ENCODE data around the gene OR52E5.

OR52E5 gene

GRCh38 chr11:5851002-5851401 lies 42.0 kb upstream of the OR52E5 start:
- TF ChIP-seq SPI1 (IDR thresholded peaks at IDR 0.05; ENCODE audit: borderline replicate concordance, low read depth), result no peak
- TF ChIP-seq POLR2AphosphoS5 (IDR thresholded peaks at IDR 0.05; ENCODE audit: low read depth), result no peak
- no peak for TF ChIP-seq REST (IDR thresholded peaks at IDR 0.05; ENCODE audit: insufficient replicate concordance, low read depth)
- no peak for TF ChIP-seq CTCF (IDR thresholded peaks at IDR 0.05; ENCODE audit: insufficient read depth, low read length)
- TF ChIP-seq GABPA (IDR thresholded peaks at IDR 0.05; ENCODE audit: low read depth), result no peak
- Histone ChIP-seq H3K27me3 (ENCODE audit: insufficient read depth, poor library complexity, severe bottlenecking) (no peaks in the 10 kb centered on the region), H3K27ac (replicated peaks) (no peak overlapping the region), H3K4me3 (replicated peaks; ENCODE audit: insufficient read depth, low read length) (no peak overlapping the region)
- no peak for DNase-seq (ENCODE audit: low read depth in 1 of 2, low spot score in 1 of 2)

- DNase-seq (ENCODE audit: low read depth in 1 of 2, low spot score in 1 of 2), result no peak
- TF ChIP-seq GABPA (IDR thresholded peaks at IDR 0.05; ENCODE audit: low read depth), result no peak
- TF ChIP-seq SPI1 (IDR thresholded peaks at IDR 0.05; ENCODE audit: borderline replicate concordance, low read depth), result no peak
- no peak for TF ChIP-seq POLR2AphosphoS5 (IDR thresholded peaks at IDR 0.05; ENCODE audit: low read depth)
- no peak for TF ChIP-seq REST (IDR thresholded peaks at IDR 0.05; ENCODE audit: insufficient replicate concordance, low read depth)
- TF ChIP-seq CTCF (IDR thresholded peaks at IDR 0.05; ENCODE audit: insufficient read depth, low read length), result no peak
- Histone ChIP-seq H3K27me3 (ENCODE audit: insufficient read depth, poor library complexity, severe bottlenecking) (peaks cover 3% of the 10 kb centered on the region), H3K27ac (replicated peaks) (no peak within 1 kb of the TSS), H3K4me3 (replicated peaks; ENCODE audit: insufficient read depth, low read length) (no peak within 1 kb of the TSS)
Observed at GRCh38 chr11:5857590-5857989, 35.4 kb upstream of the OR52E5 start, which contains the start of gene OR52E8. OR52E8 (minus strand) TSS chr11:5857690; CDS start chr11:5857690, 0 bp downstream.

GRCh38 chr11:5865826-5866225 lies 27.2 kb upstream of the OR52E5 start:
- no peak overlapping the region for H3K4me3 ChIP-seq (replicated peaks; ENCODE audit: insufficient read depth, low read length)
- peaks cover 3% of the 10 kb centered on the region for H3K27me3 ChIP-seq (ENCODE audit: insufficient read depth, poor library complexity, severe bottlenecking)
- DNase-seq (ENCODE audit: low read depth in 1 of 2, low spot score in 1 of 2), result no peak
- TF ChIP-seq REST (IDR thresholded peaks at IDR 0.05; ENCODE audit: insufficient replicate concordance, low read depth), result no peak
- TF ChIP-seq GABPA (IDR thresholded peaks at IDR 0.05; ENCODE audit: low read depth), result no peak
- no peak for TF ChIP-seq POLR2AphosphoS5 (IDR thresholded peaks at IDR 0.05; ENCODE audit: low read depth)
- H3K27ac ChIP-seq (replicated peaks), result no peak overlapping the region

Data from HL-60 (cell line).